Measurements from ENCODE around the gene FAR2. TPM values are rescaled to one million over a fixed set of nuclear protein-coding genes. Genes with fewer than 3 reads are reported as not detected.
"Not testable (repeated sequence)": the region's sequence is repeated elsewhere in the genome, so short reads cannot be mapped to it uniquely, and the experiment has no call there.

The FAR2 gene
- total RNA-seq, 2 experiments from 2014 or later, result 7.8 to 8.1 TPM

DNA sequence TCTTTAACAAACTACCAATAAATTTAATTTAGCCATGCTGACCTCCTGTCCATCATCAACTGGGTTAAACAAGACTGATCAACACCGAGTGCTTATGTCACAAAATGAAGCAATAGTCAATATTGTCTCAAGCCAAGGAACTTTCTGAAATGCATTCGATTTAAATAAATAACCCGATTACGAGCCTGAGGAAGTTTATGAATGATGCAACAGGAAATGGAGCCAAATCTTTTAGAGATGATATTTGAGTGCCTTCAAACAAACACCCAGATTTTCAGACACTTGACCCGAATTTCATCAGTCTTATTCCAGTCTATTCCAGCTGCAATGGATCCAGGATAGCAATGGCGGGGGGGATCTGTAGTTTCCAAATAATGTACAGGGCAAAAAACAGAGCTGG lies 27.9 kb downstream of the FAR2 start:
- no peak for ATAC-seq
- no peak for DNase-seq
- CTCF ChIA-PET, result no interaction called here
- H3K4me3 Mint-ChIP-seq, result no peak overlapping the region
- no peak overlapping the region for H3K27ac Mint-ChIP-seq
- no peaks in the 10 kb centered on the region for H3K9me3 Mint-ChIP-seq (ENCODE audit: low read depth)
- H3K36me3 Mint-ChIP-seq (ENCODE audit: low read depth), result peaks cover 3% of the 10 kb centered on the region
- peaks cover 4% of the 10 kb centered on the region for H3K4me1 Mint-ChIP-seq
- POLR2A ChIA-PET, result no interaction called here
- no peaks in the 10 kb centered on the region for H3K27me3 Mint-ChIP-seq
- intact Hi-C loops (cut with DNase I, micrococcal nuclease), result no loop called here

DNA sequence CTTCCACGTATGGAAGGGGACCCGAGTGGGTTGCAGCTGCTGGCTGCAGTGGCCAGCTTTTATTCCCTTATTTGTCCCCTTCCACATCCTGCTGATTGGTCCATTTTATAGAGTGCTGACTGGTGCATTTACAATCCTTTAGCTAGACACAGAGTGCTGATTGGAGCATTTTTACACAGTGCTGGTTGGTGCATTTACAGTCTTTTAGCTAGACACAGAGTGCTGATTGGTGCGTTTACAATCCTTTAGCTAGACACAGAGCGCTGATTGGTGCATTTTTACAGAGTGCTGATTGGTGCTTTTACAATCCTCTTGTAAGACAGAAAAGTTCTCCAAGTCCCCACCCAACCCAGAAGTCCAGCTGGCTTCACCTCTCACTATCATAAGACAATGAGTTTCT lies 33.2 kb downstream of the FAR2 start:
- H3K9me3 Mint-ChIP-seq (ENCODE audit: low read depth); H3K4me3 Mint-ChIP-seq; CTCF ChIA-PET; H3K36me3 Mint-ChIP-seq (ENCODE audit: low read depth); intact Hi-C loops (cut with DNase I, micrococcal nuclease); POLR2A ChIA-PET; H3K4me1 Mint-ChIP-seq; H3K27ac Mint-ChIP-seq; ATAC-seq; H3K27me3 Mint-ChIP-seq; DNase-seq: not testable (repeated sequence)

DNA sequence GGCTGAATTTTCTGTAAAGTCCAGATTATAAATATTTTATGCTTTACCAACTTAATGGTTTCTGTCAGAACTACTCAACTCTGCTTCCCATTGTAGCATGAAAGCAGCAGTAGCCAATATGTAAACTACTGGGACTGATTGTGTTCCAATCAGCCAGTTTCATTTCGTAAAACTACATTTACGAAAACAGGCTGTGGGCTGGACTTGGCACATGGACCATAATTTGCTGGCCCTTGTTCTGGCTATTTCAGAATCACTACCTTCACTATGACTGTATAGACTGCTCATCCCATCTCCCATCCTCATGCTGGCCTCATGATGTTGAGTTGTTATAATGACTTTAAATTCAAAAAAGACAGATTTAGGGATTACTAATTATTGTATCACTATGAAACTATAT lies 38.7 kb downstream of the FAR2 start:
- H3K27ac Mint-ChIP-seq, result no peak overlapping the region
- H3K27me3 Mint-ChIP-seq, result no peaks in the 10 kb centered on the region
- ChIA-PET POLR2A (no interaction called here), CTCF (interaction anchor here (0.7 kb wide), 1 partner anchor 119 kb away, joined by 3 read pairs; no protein-coding TSS in a partner anchor)
- H3K9me3 Mint-ChIP-seq (ENCODE audit: low read depth), result peaks cover 2% of the 10 kb centered on the region
- no peak overlapping the region for H3K4me3 Mint-ChIP-seq
- no peaks in the 10 kb centered on the region for H3K36me3 Mint-ChIP-seq (ENCODE audit: low read depth)
- DNase-seq (no peak), ATAC-seq (no peak)
- H3K4me1 Mint-ChIP-seq, result no peaks in the 10 kb centered on the region
- intact Hi-C loops (cut with DNase I, micrococcal nuclease), result no loop called here

DNA sequence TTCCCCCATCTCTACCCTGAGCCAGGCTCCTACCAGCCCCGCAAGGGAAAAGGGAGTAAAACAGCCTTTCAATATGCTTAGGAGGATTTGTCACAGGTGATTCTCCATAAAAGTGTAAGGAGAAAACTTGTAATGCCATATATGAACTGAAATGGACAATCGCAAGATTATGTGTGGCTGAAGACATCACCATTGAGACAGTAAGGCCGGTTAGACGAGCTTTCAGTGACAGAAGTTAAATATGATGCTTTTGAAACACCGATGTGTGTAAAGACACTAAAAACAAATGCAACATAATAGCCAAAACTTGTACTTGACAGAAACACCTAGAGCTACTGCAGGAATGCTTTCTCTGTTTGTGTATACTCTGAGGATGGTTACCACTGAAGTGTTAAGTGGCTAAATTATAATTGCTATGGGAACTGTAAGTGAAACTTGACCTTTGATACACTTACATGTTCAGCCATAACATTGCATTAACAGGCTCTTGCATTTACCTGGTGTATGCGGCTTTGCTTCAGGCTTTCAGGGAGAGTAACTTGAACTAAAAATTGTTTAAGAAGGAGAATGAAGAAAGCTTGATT lies 42.3 kb downstream of the FAR2 start:
- Mint-ChIP-seq H3K27ac (no peak overlapping the region), H3K27me3 (no peaks in the 10 kb centered on the region), H3K36me3 (ENCODE audit: low read depth) (no peaks in the 10 kb centered on the region), H3K9me3 (ENCODE audit: low read depth) (no peaks in the 10 kb centered on the region), H3K4me3 (no peak overlapping the region), H3K4me1 (no peaks in the 10 kb centered on the region)
- ChIA-PET CTCF (no interaction called here), POLR2A (no interaction called here)
- ATAC-seq (no peak), DNase-seq (no peak)
- intact Hi-C loops (cut with DNase I, micrococcal nuclease), result no loop called here

DNA sequence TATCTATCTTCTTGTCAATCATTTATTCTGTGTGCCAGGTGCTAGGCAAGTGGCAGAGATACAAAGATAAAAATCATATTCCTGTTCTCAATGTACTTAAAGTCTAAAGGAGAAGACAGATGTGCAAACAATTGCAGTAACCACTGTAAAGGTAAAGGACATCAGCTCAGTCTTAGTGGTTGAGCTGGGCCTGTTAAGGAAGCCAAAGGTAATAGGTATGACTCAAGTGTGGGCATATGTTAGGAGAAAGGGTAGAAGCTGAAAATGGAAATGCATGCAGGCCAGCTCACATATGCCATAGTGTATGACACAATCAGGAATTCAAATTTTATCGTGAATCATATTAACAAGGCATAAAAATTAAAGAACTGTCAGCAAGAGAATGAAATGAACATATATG lies 49.8 kb downstream of the FAR2 start:
- ATAC-seq, result no peak
- H3K4me1 Mint-ChIP-seq, result no peaks in the 10 kb centered on the region
- H3K36me3 Mint-ChIP-seq (ENCODE audit: low read depth), result no peaks in the 10 kb centered on the region
- ChIA-PET CTCF (no interaction called here), POLR2A (no interaction called here)
- H3K27me3 Mint-ChIP-seq, result no peaks in the 10 kb centered on the region
- DNase-seq, result no peak
- intact Hi-C loops (cut with DNase I, micrococcal nuclease), result no loop called here
- no peak overlapping the region for H3K27ac Mint-ChIP-seq
- no peak overlapping the region for H3K4me3 Mint-ChIP-seq
- no peaks in the 10 kb centered on the region for H3K9me3 Mint-ChIP-seq (ENCODE audit: low read depth)

DNA sequence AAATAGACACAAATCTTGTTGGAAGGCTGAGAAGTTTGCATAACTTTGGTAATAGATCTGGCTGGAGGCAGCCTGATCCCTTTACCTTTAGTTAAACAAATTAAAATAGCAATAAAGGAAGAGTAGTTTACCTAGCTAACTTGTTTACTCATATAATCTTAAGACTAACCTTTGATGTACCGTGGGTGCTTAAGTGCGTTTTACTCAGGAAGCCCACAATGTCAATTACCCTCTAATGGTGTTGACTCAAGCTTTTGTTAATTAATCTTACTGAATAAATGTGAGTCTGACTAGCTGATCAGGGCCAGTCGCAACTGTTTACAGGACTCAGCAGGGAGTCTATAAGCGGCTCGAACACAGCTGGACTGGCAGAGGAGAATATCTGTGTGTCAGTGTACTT lies 51.5 kb downstream of the FAR2 start:
- no peaks in the 10 kb centered on the region for H3K36me3 Mint-ChIP-seq (ENCODE audit: low read depth)
- DNase-seq, result no peak
- no peak overlapping the region for H3K27ac Mint-ChIP-seq
- ATAC-seq, result no peak
- no peaks in the 10 kb centered on the region for H3K9me3 Mint-ChIP-seq (ENCODE audit: low read depth)
- CTCF ChIA-PET, result no interaction called here
- intact Hi-C loops (cut with DNase I, micrococcal nuclease), result no loop called here
- H3K27me3 Mint-ChIP-seq, result no peaks in the 10 kb centered on the region
- no peaks in the 10 kb centered on the region for H3K4me1 Mint-ChIP-seq
- POLR2A ChIA-PET, result no interaction called here
- no peak overlapping the region for H3K4me3 Mint-ChIP-seq

DNA sequence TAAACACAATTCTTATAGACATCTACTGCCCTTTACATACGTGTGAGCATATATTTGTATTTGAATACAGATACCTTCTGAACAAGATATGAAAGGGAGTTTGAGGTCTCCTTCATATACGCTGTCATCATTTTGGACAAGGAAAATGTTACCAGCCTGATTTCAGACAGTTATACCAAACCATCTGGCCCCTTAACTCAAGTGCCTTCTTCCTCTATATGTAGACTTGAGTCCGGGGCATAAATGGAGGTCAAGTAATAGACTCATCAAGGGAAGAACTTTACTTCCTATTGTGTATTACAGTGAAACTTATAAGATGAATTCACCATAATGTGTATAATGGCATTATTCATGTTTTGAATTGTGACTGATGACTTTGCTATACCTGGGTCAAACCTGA lies 52.2 kb downstream of the FAR2 start:
- Mint-ChIP-seq H3K27ac (no peak overlapping the region), H3K36me3 (ENCODE audit: low read depth) (no peaks in the 10 kb centered on the region), H3K4me3 (no peak overlapping the region), H3K27me3 (no peaks in the 10 kb centered on the region), H3K4me1 (no peaks in the 10 kb centered on the region), H3K9me3 (ENCODE audit: low read depth) (no peaks in the 10 kb centered on the region)
- ATAC-seq (no peak), DNase-seq (no peak)
- ChIA-PET CTCF (no interaction called here), POLR2A (no interaction called here)
- intact Hi-C loops (cut with DNase I, micrococcal nuclease), result no loop called here

DNA sequence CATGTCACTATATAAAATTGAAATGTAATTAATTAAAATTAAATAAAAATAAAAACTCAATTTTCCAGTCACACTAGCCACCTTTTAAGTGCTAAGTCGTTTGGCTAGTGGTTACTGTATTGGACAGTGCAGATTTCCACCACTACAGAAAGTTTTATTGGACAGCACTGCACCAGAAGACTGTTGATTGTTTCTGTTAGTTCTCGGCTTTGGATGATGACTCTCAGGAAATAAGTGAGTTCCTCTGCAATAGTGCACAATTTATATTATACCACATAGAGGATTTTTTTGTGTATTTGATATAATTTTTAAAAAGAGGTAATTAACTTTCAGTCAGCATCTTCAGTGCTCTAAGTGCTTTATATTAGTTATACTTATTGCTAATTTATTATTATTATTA lies 52.7 kb downstream of the FAR2 start:
- DNase-seq (no peak), ATAC-seq (no peak)
- Mint-ChIP-seq H3K36me3 (ENCODE audit: low read depth) (no peaks in the 10 kb centered on the region), H3K27ac (no peak overlapping the region), H3K27me3 (no peaks in the 10 kb centered on the region), H3K9me3 (ENCODE audit: low read depth) (no peaks in the 10 kb centered on the region), H3K4me3 (no peak overlapping the region), H3K4me1 (no peaks in the 10 kb centered on the region)
- ChIA-PET CTCF (no interaction called here), POLR2A (no interaction called here)
- intact Hi-C loops (cut with DNase I, micrococcal nuclease), result no loop called here

DNA sequence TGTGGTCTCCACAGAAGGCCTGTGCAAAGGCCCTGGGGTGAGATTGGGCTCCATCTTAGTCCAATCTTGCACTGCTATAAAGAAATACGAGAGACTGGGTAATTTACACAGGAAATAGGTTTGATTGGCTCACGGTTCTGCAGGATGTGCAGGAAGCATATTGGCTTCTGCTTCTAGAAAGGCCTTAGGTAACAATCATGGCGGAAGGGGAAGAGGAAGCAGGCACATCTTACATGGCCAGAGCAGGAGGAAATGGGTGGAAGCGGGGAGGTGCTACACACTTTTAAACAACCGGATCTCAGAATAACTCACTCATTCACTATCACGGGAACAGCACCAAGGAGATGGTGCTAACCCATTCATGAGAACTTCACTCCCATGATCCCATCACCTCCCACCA lies 55.4 kb downstream of the FAR2 start:
- ATAC-seq (no peak), DNase-seq (no peak)
- no peaks in the 10 kb centered on the region for H3K36me3 Mint-ChIP-seq (ENCODE audit: low read depth)
- CTCF ChIA-PET, result interaction anchor here (0.9 kb wide), 1 partner anchor 354 kb away, joined by 3 read pairs; no protein-coding TSS in a partner anchor
- H3K4me1 Mint-ChIP-seq, result no peaks in the 10 kb centered on the region
- intact Hi-C loops (cut with DNase I, micrococcal nuclease), result no loop called here
- H3K4me3 Mint-ChIP-seq, result no peak overlapping the region
- POLR2A ChIA-PET, result no interaction called here
- no peaks in the 10 kb centered on the region for H3K9me3 Mint-ChIP-seq (ENCODE audit: low read depth)
- H3K27ac Mint-ChIP-seq, result no peak overlapping the region
- no peaks in the 10 kb centered on the region for H3K27me3 Mint-ChIP-seq

DNA sequence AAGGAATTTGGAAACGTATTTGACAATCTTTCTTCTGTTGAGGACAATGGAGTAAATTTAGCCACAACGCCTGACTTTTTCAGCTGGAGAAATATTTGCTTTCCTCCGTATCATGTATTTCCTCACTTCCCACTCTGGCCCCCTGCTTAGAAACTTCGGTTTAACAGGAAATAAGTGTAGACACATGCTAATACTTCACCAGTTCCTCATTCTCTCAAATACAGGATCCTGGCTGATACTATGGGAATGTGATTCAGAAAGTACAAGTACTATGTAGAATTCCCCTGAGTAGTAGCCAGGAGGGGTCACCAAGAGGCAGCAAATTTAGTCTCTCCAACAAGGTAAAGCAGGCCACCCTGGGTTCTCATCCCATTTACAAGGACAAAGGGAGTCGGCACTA lies 58.0 kb downstream of the FAR2 start:
- H3K4me3 Mint-ChIP-seq, result no peak overlapping the region
- ChIA-PET POLR2A (no interaction called here), CTCF (no interaction called here)
- DNase-seq, result no peak
- no peak overlapping the region for H3K27ac Mint-ChIP-seq
- H3K9me3 Mint-ChIP-seq (ENCODE audit: low read depth), result no peaks in the 10 kb centered on the region
- H3K36me3 Mint-ChIP-seq (ENCODE audit: low read depth), result no peaks in the 10 kb centered on the region
- no peak for ATAC-seq
- H3K4me1 Mint-ChIP-seq, result no peaks in the 10 kb centered on the region
- H3K27me3 Mint-ChIP-seq, result no peaks in the 10 kb centered on the region
- intact Hi-C loops (cut with DNase I, micrococcal nuclease), result no loop called here

DNA sequence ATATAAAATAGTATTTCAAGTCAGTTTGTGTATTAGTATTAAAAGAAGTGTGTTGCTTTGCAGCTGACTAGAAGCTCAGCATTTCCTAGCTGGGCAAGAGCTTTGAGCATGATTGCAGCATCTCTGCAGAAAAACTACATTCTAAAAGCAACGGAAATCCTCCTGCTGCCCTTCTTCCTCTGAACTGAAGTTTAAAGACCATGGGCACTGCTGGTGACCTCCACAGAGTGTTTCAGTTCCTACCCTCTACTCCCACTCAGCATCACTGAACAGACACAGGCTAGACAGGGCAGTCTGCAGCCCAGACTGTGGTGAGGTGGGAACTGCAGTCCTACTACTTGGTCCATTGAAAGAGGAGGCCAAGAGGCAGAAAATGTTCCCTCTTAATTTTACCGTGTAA lies 59.0 kb downstream of the FAR2 start:
- Mint-ChIP-seq H3K27ac (no peak overlapping the region), H3K4me1 (no peaks in the 10 kb centered on the region), H3K36me3 (ENCODE audit: low read depth) (no peaks in the 10 kb centered on the region), H3K9me3 (ENCODE audit: low read depth) (no peaks in the 10 kb centered on the region), H3K27me3 (no peaks in the 10 kb centered on the region), H3K4me3 (no peak overlapping the region)
- CTCF ChIA-PET, result no interaction called here
- intact Hi-C loops (cut with DNase I, micrococcal nuclease), result no loop called here
- DNase-seq (no peak), ATAC-seq (no peak)
- POLR2A ChIA-PET, result no interaction called here

DNA sequence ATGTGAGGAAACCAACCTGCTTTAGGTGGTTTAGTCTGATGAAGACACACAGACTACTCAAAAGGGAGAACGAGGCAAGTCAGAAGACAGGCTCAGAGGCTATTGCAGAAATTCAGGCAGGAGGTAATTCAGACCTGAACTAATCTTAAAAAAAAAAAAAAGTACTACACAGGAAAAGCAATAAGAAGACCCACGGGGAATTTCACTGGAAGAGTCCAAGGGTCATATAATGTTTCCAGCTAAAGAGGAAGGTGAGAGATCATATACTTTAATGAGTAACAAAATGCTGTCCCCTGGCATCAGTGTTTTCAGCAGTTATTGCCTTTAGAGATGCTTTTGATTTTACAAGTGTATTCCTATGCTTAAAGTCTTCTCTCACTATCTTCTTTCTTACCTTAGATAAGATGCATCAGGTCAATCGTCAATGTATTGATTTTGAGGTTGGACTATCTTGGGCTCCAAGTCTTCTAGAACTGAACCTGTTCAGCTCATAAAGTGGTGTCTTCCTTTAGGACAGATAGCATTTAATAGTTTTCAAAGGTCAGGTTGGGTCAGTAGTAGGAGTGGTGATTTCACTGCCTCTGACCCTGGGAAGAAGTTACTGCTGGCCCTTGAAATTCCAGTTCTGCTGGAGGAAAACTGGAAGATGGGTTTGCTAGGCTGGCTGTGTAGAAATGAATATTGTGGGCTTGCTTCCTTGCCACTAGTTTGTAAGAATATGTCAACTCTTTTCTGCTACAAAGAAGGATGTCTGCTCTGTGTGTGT lies 60.0 kb downstream of the FAR2 start:
- CTCF ChIA-PET, result interaction anchor here (0.9 kb wide), 1 partner anchor 120 kb away, joined by 3 read pairs; no protein-coding TSS in a partner anchor
- ATAC-seq (no peak), DNase-seq (no peak)
- H3K4me3 Mint-ChIP-seq, result no peak overlapping the region
- H3K4me1 Mint-ChIP-seq, result no peaks in the 10 kb centered on the region
- no peaks in the 10 kb centered on the region for H3K9me3 Mint-ChIP-seq (ENCODE audit: low read depth)
- no peak overlapping the region for H3K27ac Mint-ChIP-seq
- no peaks in the 10 kb centered on the region for H3K36me3 Mint-ChIP-seq (ENCODE audit: low read depth)
- POLR2A ChIA-PET, result interaction anchor here (0.6 kb wide), 1 partner anchor 35 kb away, joined by 3 read pairs; no protein-coding TSS in a partner anchor
- H3K27me3 Mint-ChIP-seq, result no peaks in the 10 kb centered on the region
- intact Hi-C loops (cut with DNase I, micrococcal nuclease), result no loop called here

Measured in activated CD4-positive, alpha-beta T cell treated with anti-CD3 and anti-CD28 coated beads for 36 hours (primary cell).